UCSD-AML1 (cell line): ENCODE data around the gene CTNNBL1.
"Not testable (repeated sequence)": the region's sequence is repeated elsewhere in the genome, so short reads cannot be mapped to it uniquely, and the experiment has no call there.

ENCODE experiments used
- DNase-seq: peaks from one replicate; lab custom pipeline; 2025; ENCODE audit not compliant: unreplicated experiment; lab: John Stamatoyannopoulos, UW

CTNNBL1 gene

GRCh38 chr20:37693635-37694626 lies at the start of gene CTNNBL1:
TSS of gene CTNNBL1 (plus strand) at chr20:37694030. CDS start at chr20:37694123, 93 bp downstream.
- peak; percentile 98 for DNase-seq

DNA sequence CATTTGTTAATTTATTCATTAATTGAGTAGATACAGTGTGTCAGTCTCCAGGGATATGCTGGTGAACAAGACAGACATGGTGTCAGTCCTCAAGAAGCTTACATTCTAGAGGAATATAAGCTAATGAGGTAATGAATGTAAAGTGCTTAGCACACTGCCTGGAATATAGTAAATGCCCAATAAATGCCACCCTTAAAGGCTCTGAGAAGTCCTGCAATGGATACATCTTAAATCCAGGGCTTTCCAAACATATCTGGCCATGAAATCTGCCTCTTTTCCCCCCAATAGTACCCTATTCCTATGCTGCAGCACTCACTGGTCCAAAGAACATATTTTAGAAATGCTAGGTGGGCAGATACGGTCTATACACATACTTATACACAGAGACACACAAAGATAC lies 49.2 kb upstream of the CTNNBL1 start:
- DNase-seq: no peak

- no peak for DNase-seq
These were observed 45.9 kb upstream of the CTNNBL1 start for GRCh38 chr20:37647946-37648345.

DNA sequence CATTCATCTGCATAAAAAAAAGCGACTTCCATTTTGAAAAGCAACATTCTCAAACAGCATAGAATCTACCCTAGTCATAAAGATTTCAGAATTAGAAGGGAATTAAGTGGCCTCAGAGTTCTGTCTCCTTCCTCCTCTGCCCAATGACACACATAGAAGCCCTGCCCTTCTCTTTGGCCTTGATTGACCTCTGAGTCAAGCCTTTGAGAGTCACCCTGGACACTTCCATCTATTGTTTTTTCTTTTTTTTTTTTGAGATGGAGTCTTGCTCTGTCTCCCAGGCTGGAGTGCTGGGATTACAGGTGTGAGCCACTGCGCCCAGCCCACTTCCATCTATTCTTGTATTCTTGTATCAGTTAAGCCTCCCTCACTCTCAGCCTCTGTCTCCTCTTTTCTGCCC lies 44.8 kb upstream of the CTNNBL1 start:
- no peak for DNase-seq

DNA sequence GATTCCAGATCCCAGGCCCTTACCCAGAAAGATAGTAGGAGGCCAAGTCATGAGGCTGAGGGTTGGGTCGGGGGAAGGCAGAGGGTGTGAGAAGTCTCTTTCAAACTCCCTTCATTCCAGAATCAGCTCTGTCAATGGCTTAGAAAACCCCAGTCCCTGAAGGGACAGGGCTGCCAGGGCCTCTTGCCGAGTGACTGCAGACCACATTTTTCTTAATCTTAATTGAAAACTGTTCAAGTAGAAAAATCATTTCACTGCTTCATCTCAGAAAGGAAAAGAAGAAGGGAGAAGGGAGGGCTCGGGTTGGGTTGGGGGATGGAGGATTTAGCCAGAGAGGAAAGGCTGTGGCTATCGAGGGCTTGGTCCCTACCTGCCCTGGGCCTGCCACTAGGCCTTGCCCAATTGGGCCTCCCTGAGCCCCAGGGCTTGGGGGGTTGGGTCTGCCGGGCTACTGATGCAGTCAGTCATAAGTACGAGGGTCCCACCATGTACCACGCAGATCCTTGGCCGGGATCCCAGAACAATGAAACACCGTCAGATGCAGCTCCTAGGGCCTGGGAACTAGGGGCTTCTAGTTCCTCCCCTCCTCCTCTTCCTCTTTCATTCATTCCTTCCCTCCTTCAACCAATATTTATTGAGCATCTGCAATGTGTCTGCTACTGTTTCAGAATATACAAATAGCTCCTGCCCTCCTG lies 44.0 kb upstream of the CTNNBL1 start:
- DNase-seq: no peak

GRCh38 chr20:37650661-37651060 lies 43.2 kb upstream of the CTNNBL1 start:
- no peak for DNase-seq

DNA sequence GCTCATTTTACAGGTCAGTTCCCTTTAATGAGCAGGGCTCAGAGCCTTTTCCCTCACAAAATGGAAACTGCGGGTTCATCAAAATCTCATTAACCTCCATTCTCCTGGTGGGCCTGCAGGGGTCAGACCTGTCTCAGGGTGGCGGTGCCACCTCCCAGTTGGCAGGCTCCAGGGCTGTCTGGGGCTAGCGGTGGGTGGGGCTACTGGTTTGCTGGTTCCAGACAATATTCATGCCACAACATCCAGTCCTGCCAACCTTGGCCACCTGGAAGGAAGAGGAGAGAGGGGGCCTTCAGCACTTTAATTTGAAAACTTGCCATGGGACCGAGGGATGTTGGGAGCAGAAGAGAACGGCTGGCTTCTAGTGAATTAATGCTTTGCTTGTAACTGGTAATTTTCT lies 41.9 kb upstream of the CTNNBL1 start:
- peak; percentile 56 for DNase-seq

DNA sequence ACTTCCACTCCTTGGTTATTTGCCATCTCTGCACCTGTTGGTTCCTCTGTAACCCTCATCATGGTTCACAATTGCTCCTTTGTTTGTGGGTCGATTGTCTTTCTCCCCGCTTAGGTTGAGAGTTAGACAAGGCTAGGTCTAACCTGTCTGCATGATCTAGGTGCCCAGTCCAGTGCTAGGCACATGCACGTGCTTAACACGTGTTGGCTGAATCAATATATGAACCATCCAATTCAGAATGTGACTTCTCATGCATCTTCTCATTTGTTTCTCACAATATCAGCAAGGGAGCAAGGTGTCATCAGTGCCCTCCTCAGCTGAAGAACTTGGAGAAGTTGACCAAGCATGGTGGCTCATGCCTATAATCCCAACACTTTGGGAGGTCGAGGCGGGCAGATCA lies 36.9 kb upstream of the CTNNBL1 start:
- no peak for DNase-seq

GRCh38 chr20:37657924-37658804 lies 35.7 kb upstream of the CTNNBL1 start:
- no peak for DNase-seq

DNA sequence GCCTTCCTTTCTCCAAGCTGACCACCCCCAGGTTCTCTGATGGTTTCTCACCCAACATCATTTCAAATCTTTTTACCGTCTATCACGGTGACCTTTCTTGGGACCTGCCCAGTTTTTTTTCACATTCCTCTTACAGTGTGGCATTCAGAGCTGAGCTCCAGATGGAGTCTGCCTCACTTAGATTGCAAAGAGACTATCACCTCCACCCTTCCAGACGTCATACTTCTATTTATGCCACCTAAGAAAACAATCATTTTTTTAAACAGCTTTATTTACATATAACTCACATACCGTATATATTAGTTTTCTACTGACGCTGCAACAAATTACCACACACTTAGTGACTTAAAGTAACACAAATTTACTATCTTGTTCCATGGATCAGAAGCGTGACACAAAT lies 32.3 kb upstream of the CTNNBL1 start:
- DNase-seq: no peak

DNA sequence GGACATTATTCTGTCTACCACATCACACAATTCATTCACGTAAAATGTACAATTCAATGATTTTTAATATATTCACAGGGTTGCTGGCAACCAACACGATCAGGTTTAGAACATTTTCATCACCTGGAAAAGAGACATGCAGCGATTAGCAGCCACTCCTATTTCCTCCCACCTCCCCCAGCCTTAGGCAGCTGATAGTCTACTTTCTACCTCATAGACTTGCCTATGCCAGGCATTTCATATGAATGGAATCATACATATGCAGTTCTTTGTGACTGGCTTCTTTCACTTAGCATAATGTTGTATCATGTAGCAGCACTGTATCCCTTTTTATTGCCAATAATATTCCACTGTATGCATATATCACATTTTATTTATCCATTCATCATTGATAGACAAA lies 31.5 kb upstream of the CTNNBL1 start:
- no peak for DNase-seq

DNA sequence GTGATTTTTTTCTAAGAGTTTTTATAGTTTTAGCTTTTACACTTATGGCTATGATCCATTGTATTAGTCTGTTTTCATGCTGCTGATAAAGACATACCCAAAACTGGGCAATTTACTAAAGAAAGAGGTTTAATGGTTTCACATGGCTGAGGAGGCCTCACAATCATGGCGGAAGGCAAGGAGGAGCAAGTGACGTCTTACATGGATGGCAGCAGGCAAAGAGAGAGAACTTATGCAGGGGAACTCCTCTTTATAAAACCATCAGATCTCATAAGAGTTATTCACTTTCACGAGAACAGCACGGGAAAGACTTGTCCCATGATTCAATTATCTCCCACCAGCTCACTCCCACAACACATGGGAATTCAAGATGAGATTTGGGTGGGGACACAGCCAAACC lies 29.2 kb upstream of the CTNNBL1 start:
- DNase-seq: not testable (repeated sequence)

- DNase-seq: no peak
These were observed 25.7 kb upstream of the CTNNBL1 start for GRCh38 chr20:37668166-37668565.

DNA sequence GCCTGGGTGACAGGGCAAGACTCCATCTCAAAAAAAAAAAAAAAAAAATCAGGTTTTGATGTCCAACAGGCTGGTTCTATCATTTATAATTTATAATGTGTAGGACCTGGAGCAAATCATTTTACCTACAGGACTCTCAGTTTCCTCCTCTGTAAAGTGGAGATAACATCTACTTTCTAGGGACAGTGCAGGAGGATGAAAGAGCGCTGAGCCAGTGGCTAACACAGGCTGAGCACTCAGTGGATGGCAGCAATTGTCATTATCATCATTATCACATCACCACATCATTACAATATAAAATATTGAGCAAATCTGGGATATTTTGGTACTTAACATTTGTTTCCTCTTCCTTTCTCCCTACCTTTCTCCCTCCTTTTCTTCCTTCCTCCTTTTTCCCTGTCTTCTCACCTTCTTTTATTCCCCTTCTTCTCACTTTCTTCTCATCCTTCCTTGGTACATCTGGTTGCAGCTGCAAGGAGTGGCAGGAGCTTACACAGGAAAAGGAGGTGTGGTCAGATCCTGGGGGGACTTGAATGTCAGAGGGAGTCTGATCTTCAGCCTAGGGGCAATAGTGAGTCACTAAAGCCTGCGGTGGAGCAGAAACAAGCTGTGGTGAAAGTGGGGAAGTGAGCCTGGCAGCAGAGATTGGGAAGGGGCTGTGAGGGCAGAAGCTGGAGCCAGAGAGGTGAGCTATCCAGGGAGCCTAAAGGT lies 24.6 kb upstream of the CTNNBL1 start:
- DNase-seq: peak; percentile 33

- DNase-seq: no peak
These were observed 24.0 kb upstream of the CTNNBL1 start for GRCh38 chr20:37669773-37670236.

DNA sequence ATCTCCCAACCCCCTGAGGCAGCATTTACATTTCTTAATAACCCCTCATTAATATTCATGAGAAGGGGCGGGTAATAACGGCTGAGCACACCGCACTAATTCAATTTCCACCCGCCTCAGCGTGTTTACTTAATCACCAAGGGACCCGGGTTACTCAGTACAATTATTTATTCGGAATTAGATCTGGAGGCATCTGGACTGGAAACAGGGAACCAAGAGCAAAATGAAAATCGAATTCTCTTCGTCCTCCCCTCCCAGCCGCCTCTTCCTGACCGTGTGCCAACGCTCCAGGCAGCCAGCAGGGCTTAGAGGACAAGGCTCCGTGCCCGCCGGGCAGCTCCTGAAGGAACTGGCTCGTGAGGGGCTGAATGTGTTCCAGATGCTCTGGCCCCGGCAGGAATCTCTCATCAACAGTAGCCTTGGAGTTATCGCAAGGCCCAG lies 23.5 kb upstream of the CTNNBL1 start:
- DNase-seq: no peak

- no peak for DNase-seq
These were observed 21.7 kb upstream of the CTNNBL1 start for GRCh38 chr20:37672143-37672542.

DNA sequence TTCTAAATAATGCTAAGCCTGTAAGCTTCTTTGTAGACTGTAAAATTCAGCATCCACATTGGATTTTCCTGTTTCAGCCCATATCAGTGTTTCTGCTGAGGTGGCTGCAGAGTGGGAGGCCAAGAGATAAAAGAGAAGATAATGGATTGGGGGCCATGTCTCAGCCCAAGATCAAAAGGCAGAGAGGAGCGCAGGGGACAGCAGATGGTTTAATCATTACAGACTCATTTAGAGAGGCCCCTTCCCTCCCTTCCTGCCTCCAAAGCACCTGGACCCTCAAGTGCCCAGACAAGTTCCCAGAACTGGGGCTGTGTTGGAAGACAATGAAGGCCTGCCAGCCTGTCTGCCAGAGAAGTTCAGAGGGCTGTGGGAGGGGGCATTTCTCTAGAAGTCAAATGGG lies 20.4 kb upstream of the CTNNBL1 start:
- DNase-seq: no peak

DNA sequence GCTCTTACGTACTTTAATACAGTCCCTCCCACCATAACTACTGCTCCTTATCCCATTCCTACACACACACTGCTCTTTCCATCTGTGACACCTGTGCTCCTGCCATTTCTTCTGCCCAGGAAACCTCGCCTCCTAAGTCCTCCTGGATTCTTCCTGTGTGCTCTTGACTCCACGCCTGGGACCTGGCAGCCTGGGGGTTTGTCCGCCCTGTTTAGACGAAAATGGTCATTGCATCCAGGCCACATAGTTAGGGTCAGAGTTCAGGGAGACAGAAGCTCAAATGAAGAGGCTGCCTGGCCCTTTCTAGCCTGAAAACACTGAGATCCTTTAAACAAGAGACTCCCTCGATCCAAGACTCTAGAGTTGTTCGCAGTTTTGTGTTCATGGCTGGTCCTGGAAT lies 17.4 kb upstream of the CTNNBL1 start:
- no peak for DNase-seq
